GM12872 (cell line): Measurements from ENCODE around the gene COX10.

Experiments used
- CTCF ChIP-seq: IDR thresholded peaks from 3 replicates; pipeline ENCODE4 v1.5.1; 2011; ENCODE audit warnings: low read depth, mild to moderate bottlenecking, low read length, moderate library complexity; ENCODE audit not compliant: insufficient read depth

The COX10 gene

GRCh38 chr17:14060706-14061105 is 8.6 kb upstream of the COX10 start:
- no peak for TF ChIP-seq CTCF

- no peak for TF ChIP-seq CTCF
Measured at GRCh38 chr17:14061666-14062560, 7.4 kb upstream of the COX10 start.

- TF ChIP-seq CTCF: no peak
Measured at GRCh38 chr17:14067347-14067746, 2.0 kb upstream of the COX10 start.

- TF ChIP-seq CTCF: no peak
Measured at GRCh38 chr17:14068542-14069250, 608 bp upstream of the COX10 start.

GRCh38 chr17:14070344-14070984 is 1.2 kb downstream of the COX10 start:
- no peak for TF ChIP-seq CTCF

- no peak for TF ChIP-seq CTCF
Measured at GRCh38 chr17:14072881-14073280, 3.6 kb downstream of the COX10 start.

- TF ChIP-seq CTCF: no peak
Measured at GRCh38 chr17:14078027-14078426, 8.7 kb downstream of the COX10 start.
